HepG2 (cell line): ENCODE data around the gene IQSEC1. TPM values are rescaled to one million over a fixed set of nuclear protein-coding genes. Genes with fewer than 3 reads are reported as not detected.

ENCODE experiments used
- ATAC-seq: fragments of 200-7000 bp; cut with Tn5 transposase; 3 replicates; pipeline ENCODE4 v1.9.1; 2020; ENCODE audit warnings: mild to moderate bottlenecking, moderate library complexity
- BruUV-seq: library from RNA; stranded (reverse); fragments of 400-500 nt; replicated peaks from 2 replicates; lab custom pipeline; 2021; lab: Mats Ljungman, UMichigan
- CTCF ChIA-PET: fragments of 300-600 bp; formaldehyde crosslinking; extraction: SDS; loops from one replicate; lab custom pipeline; 2021; ENCODE audit warnings: low total read pairs, inconsistent platforms, low intra/inter-chr PET ratio; lab: Yijun Ruan, JAX
- POLR2A ChIA-PET: fragments of 350-600 bp; sonication (Branson Sonifier 250); formaldehyde crosslinking; loops from one replicate; lab custom pipeline; 2020; ENCODE audit warnings: antibody characterized with exemption, inconsistent platforms; lab: Yijun Ruan, JAX
- DNase-seq: peaks from one replicate; pipeline ENCODE4 v3.0.0-alpha.2; 2015; ENCODE audit warnings: low spot score
- FAIRE-seq: peaks from 3 replicates; lab custom pipeline; 2011; peaks lifted over from hg19 to GRCh38; lab: Jason Lieb, UNC
- H2AFZ ChIP-seq: one replicate; pipeline ENCODE4 v1.6.1; 2011; ENCODE audit warnings: low read length, inconsistent platforms
- H3K27ac ChIP-seq: fragments of 300-600 bp; 3 replicates; pipeline ENCODE4 v1.8.0; 2011; ENCODE audit warnings: mixed run types, mild to moderate bottlenecking, mixed read lengths, low read length, inconsistent platforms; ENCODE audit not compliant: insufficient read depth; ENCODE audit errors: extremely low read length
- H3K27me3 ChIP-seq, 2 experiments: fragments of 200-600 bp in 1 of 2; 2 replicates in 1 of 2; 3 replicates in 1 of 2; pipeline versions ENCODE4 v1.6.0 to v1.8.0; 2011; ENCODE audit warnings: low read length in 2 of 2, mild to moderate bottlenecking in 2 of 2, moderate library complexity in 2 of 2, inconsistent platforms in 1 of 2; ENCODE audit not compliant: insufficient read depth in 2 of 2, control insufficient read depth in 1 of 2
- H3K36me3 ChIP-seq, 2 experiments: fragments of 200-600 bp in 1 of 2; replicated peaks in 1 of 2; 2 replicates in 1 of 2; 3 replicates in 1 of 2; pipeline versions ENCODE4 v1.5.1 to v1.8.0; 2011; ENCODE audit warnings: low read length in 2 of 2, inconsistent platforms in 1 of 2; ENCODE audit not compliant: insufficient read depth in 2 of 2, control insufficient read depth in 1 of 2
- H3K4me1 ChIP-seq: 2 replicates; pipeline ENCODE4 v1.5.1; 2012; ENCODE audit warnings: low read length, inconsistent platforms; ENCODE audit not compliant: insufficient read depth
- H3K4me2 ChIP-seq: 2 replicates; pipeline ENCODE4 v1.6.0; 2011; ENCODE audit warnings: low read depth, low read length, inconsistent platforms
- H3K4me3 ChIP-seq, 3 experiments: fragments of 200-600 bp in 1 of 3; sonication (generic), shearing (Covaris generic) in 1 of 3; replicated peaks in 1 of 3; 2 replicates each; pipeline ENCODE4 v1.5.1; 2011 to 2016; ENCODE audit warnings: low read length in 3 of 3, inconsistent platforms in 2 of 3, low read depth in 2 of 3, mild to moderate bottlenecking in 2 of 3, control low read depth in 1 of 3, mixed read lengths in 1 of 3; ENCODE audit not compliant: insufficient read depth in 1 of 3
- H3K79me2 ChIP-seq: one replicate; pipeline ENCODE4 v1.6.1; 2011; ENCODE audit warnings: low read length, inconsistent platforms; ENCODE audit not compliant: insufficient read depth
- H3K9ac ChIP-seq: 2 replicates; pipeline ENCODE4 v1.6.0; 2011; ENCODE audit warnings: mild to moderate bottlenecking, low read depth, low read length, inconsistent platforms; ENCODE audit not compliant: insufficient read depth
- H3K9me3 ChIP-seq: 2 replicates; pipeline ENCODE4 v1.5.1; 2012; ENCODE audit warnings: mild to moderate bottlenecking, low read length
- H4K20me1 ChIP-seq: 2 replicates; pipeline ENCODE4 v1.6.0; 2011; ENCODE audit warnings: inconsistent platforms, mild to moderate bottlenecking, low read length, moderate library complexity; ENCODE audit not compliant: insufficient read depth
- RNF2 ChIP-seq: fragments of 450-650 bp; conservative IDR thresholded peaks from 2 replicates; pipeline ENCODE4 v1.6.1; 2016; ENCODE audit warnings: low read depth
- SATB2 ChIP-seq: sonication (generic); formaldehyde crosslinking; IDR thresholded peaks from 2 replicates; pipeline ENCODE4 v1.5.0; 2020; ENCODE audit warnings: missing genetic modification reagents
- TBX3 ChIP-seq: fragments of 450-650 bp; IDR thresholded peaks from 2 replicates; pipeline ENCODE4 v1.6.1; 2017; ENCODE audit warnings: antibody characterized with exemption, mild to moderate bottlenecking, inconsistent platforms, borderline replicate concordance
- ZFP37 ChIP-seq: sonication (generic); formaldehyde crosslinking; IDR thresholded peaks from 2 replicates; pipeline ENCODE4 v1.4.0; 2020; ENCODE audit warnings: missing genetic modification reagents, borderline replicate concordance
- ZFP62 ChIP-seq: sonication (generic); formaldehyde crosslinking; IDR thresholded peaks from 2 replicates; pipeline ENCODE4 v1.4.0; 2020; ENCODE audit warnings: missing genetic modification reagents
- WGBS: methylation state at CpG from one replicate; pipeline ENCODE4 v1.1.6; 2017; ENCODE audit warnings: low lambda C conversion rate; 5-methylcytosine and 5-hydroxymethylcytosine counted together
- in situ Hi-C: cut with HindIII; loops from 2 replicates; pipeline ENCODE4 v1.10.0; 2017; ENCODE audit warnings: low pct_unique_long_range_greater_than_20kb; ENCODE audit not compliant: extremely low pct_ligation_motif_present
- intact Hi-C: fragments of 100-400 bp; cut with micrococcal nuclease; formaldehyde crosslinking; loops from one replicate; pipeline ENCODE4 v1.10.0; 2022; ENCODE audit not compliant: unreplicated experiment
- polyA plus RNA-seq, 8 experiments: library from polyadenylated mRNA; depleted of rRNA in 3 of 8; stranded (reverse) in 7 of 8; unstranded in 1 of 8; fragments of >200 nt; fragmentation: Illumina TruSeq in 4 of 8; extraction: Trizol in 4 of 8; gene quantifications; 2 replicates each; pipeline versions ENCODE4 v1.2.1 to v1.2.3, GENCODE V29; 2011 to 2016; ENCODE audit warnings: low read depth in 4 of 8, missing spikeins in 1 of 8, mixed read lengths in 1 of 8; ENCODE audit not compliant: insufficient read depth in 1 of 8
- total RNA-seq, 5 experiments: library from RNA; depleted of rRNA; stranded (reverse); fragments of >200 nt; fragmentation: Illumina TruSeq; extraction: Trizol; gene quantifications; 2 replicates each; pipeline ENCODE4 v1.2.3, GENCODE V29; 2016; ENCODE audit warnings: low read depth in 1 of 5
- TF ChIP-seq, protein P1 (sequence below): sonication (generic); formaldehyde crosslinking; IDR thresholded peaks from 2 replicates; pipeline ENCODE4 v1.4.0; 2020; ENCODE audit warnings: missing genetic modification reagents, borderline replicate concordance

IQSEC1 gene
- total and polyA plus RNA-seq, 2 of the 13 experiments (the other 11 are each of a cell fraction or from before 2014, with no cell fraction given), result 17.4 to 20.2 TPM

- Histone ChIP-seq H3K27ac (no peak overlapping the region), H4K20me1 (no peaks in the 10 kb centered on the region; the same call in 1 of the 2 replicates), H3K9me3 (no peaks in the 10 kb centered on the region), H2AFZ (no peak overlapping the region), H3K9ac (no peak overlapping the region), H3K4me3 (no peak overlapping the region), H3K79me2 (no peaks in the 10 kb centered on the region), H3K4me2 (no peak overlapping the region), H3K4me1 (no peaks in the 10 kb centered on the region), H3K27me3 (no peaks in the 10 kb centered on the region), H3K36me3 (peaks cover 0 to 5% of the 10 kb centered on the region in 2 experiments; a peak in 2 of 5 replicates)
- WGBS, result 88% methylated on average over 13 of the region's 13 CpGs
- DNase-seq, result no peak
- intact Hi-C loops (no loop called here), in situ Hi-C loops (no loop called here)
- FAIRE-seq, result no peak
- POLR2A ChIA-PET, result no interaction called here
- CTCF ChIA-PET, result no interaction called here
- no peak for TF ChIP-seq ZFP37 (CRISPR knock-in tag)
- TF ChIP-seq TBX3, result no peak
- TF ChIP-seq SATB2, result no peak
- TF ChIP-seq, protein P1, sequence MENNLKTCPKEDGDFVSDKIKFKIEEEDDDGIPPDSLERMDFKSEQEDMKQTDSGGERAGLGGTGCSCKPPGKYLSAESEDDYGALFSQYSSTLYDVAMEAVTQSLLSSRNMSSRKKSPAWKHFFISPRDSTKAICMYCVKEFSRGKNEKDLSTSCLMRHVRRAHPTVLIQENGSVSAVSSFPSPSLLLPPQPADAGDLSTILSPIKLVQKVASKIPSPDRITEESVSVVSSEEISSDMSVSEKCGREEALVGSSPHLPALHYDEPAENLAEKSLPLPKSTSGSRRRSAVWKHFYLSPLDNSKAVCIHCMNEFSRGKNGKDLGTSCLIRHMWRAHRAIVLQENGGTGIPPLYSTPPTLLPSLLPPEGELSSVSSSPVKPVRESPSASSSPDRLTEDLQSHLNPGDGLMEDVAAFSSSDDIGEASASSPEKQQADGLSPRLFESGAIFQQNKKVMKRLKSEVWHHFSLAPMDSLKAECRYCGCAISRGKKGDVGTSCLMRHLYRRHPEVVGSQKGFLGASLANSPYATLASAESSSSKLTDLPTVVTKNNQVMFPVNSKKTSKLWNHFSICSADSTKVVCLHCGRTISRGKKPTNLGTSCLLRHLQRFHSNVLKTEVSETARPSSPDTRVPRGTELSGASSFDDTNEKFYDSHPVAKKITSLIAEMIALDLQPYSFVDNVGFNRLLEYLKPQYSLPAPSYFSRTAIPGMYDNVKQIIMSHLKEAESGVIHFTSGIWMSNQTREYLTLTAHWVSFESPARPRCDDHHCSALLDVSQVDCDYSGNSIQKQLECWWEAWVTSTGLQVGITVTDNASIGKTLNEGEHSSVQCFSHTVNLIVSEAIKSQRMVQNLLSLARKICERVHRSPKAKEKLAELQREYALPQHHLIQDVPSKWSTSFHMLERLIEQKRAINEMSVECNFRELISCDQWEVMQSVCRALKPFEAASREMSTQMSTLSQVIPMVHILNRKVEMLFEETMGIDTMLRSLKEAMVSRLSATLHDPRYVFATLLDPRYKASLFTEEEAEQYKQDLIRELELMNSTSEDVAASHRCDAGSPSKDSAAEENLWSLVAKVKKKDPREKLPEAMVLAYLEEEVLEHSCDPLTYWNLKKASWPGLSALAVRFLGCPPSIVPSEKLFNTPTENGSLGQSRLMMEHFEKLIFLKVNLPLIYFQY (CRISPR knock-in tag), result no peak
- TF ChIP-seq RNF2, result no peak
- no peak for TF ChIP-seq ZFP62 (CRISPR knock-in tag)
- no peak for ATAC-seq
- BruUV-seq, result no TSS peak
Measured at GRCh38 chr3:13082677-13083076, 9.4 kb upstream of the IQSEC1 start.
